GM19099 (cell line): Measurements from ENCODE around the gene AJUBA.

Experiments used
- POLR2A ChIP-seq: IDR thresholded peaks from 3 replicates; pipeline ENCODE4 v1.6.1; 2011; ENCODE audit warnings: low read depth; ENCODE audit not compliant: insufficient read length; ENCODE audit errors: extremely low read depth

Gene AJUBA

GRCh38 chr14:22929961-22930364, 52.4 kb downstream of the AJUBA start:
- no peak for TF ChIP-seq POLR2A

GRCh38 chr14:22929104-22929960, 53.0 kb downstream of the AJUBA start, which contains the start of gene PRMT5:
PRMT5 (minus strand) TSS chr14:22929376; CDS start chr14:22929361, 15 bp downstream.
- peak; percentile 87 for TF ChIP-seq POLR2A

- no peak for TF ChIP-seq POLR2A
These were observed 53.9 kb downstream of the AJUBA start for GRCh38 chr14:22928237-22929103.

- no peak for TF ChIP-seq POLR2A
These were observed 56.0 kb downstream of the AJUBA start for GRCh38 chr14:22926316-22926715.

- TF ChIP-seq POLR2A, result no peak
These were observed 56.8 kb downstream of the AJUBA start for GRCh38 chr14:22925513-22925912.

GRCh38 chr14:22923746-22924145, 58.6 kb downstream of the AJUBA start:
- TF ChIP-seq POLR2A, result no peak

GRCh38 chr14:22922294-22922693, 60.1 kb downstream of the AJUBA start:
- no peak for TF ChIP-seq POLR2A
